MM.1S (cell line): Measurements from ENCODE around the gene TKFC.

ENCODE experiments used
- DNase-seq: peaks from one replicate; pipeline ENCODE4 v3.0.0-alpha.2; 2015
- H2AFZ ChIP-seq: fragments of 300-600 bp; sonication (generic); 2 replicates; pipeline ENCODE4 v1.6.0; 2016; ENCODE audit warnings: antibody characterized with exemption, low read length
- H3F3A ChIP-seq: fragments of 300-600 bp; sonication (generic); 2 replicates; pipeline ENCODE4 v1.6.1; 2016; ENCODE audit warnings: mild to moderate bottlenecking, antibody characterized with exemption, low read length, moderate library complexity, mixed read lengths; ENCODE audit not compliant: insufficient read depth
- H3K27ac ChIP-seq: fragments of 300-600 bp; sonication (generic); 2 replicates; pipeline ENCODE4 v1.5.1; 2016; ENCODE audit warnings: mild to moderate bottlenecking, low read length
- H3K27me3 ChIP-seq: fragments of 300-600 bp; sonication (generic); replicated peaks from 2 replicates; pipeline ENCODE4 v1.6.0; 2016; ENCODE audit warnings: low read length; ENCODE audit not compliant: insufficient read depth
- H3K36me3 ChIP-seq: fragments of 300-600 bp; sonication (generic); replicated peaks from 2 replicates; pipeline ENCODE4 v1.6.1; 2016; ENCODE audit warnings: mild to moderate bottlenecking, low read length, mixed read lengths; ENCODE audit not compliant: insufficient read depth
- H3K4me1 ChIP-seq: fragments of 300-600 bp; sonication (generic); 2 replicates; pipeline ENCODE4 v1.6.1; 2016; ENCODE audit warnings: low read length, mixed read lengths
- H3K4me2 ChIP-seq: fragments of 300-600 bp; sonication (generic); 2 replicates; pipeline ENCODE4 v1.6.0; 2016; ENCODE audit warnings: low read depth, low read length
- H3K4me3 ChIP-seq: fragments of 300-600 bp; sonication (generic); 2 replicates; pipeline ENCODE4 v1.5.1; 2016; ENCODE audit warnings: low read length, mixed read lengths
- H3K79me2 ChIP-seq: fragments of 300-600 bp; sonication (generic); 2 replicates; pipeline ENCODE4 v1.6.1; 2016; ENCODE audit warnings: mixed run types, low read length, mixed read lengths
- H3K9ac ChIP-seq: fragments of 300-600 bp; sonication (generic); 2 replicates; pipeline ENCODE4 v1.6.1; 2016; ENCODE audit warnings: low read length, mixed read lengths
- H3K9me2 ChIP-seq: fragments of 300-600 bp; sonication (generic); replicated peaks from 2 replicates; pipeline ENCODE4 v1.6.1; 2016; ENCODE audit warnings: mild to moderate bottlenecking, low read length, mixed read lengths; ENCODE audit not compliant: insufficient read depth
- H3K9me3 ChIP-seq: fragments of 300-600 bp; sonication (generic); replicated peaks from 2 replicates; pipeline ENCODE4 v1.6.1; 2016; ENCODE audit warnings: mild to moderate bottlenecking, low read length, mixed read lengths; ENCODE audit not compliant: insufficient read depth
- H4K20me1 ChIP-seq: fragments of 300-600 bp; sonication (generic); 2 replicates; pipeline ENCODE4 v1.6.1; 2016; ENCODE audit warnings: mild to moderate bottlenecking, low read length, moderate library complexity, mixed read lengths; ENCODE audit not compliant: insufficient read depth
- CTCF ChIP-seq: fragments of 300-600 bp; sonication (generic); IDR thresholded peaks from 2 replicates; pipeline ENCODE4 v1.5.1; 2016; ENCODE audit warnings: antibody characterized with exemption, low read length, mixed read lengths
- EZH2 ChIP-seq: fragments of 300-600 bp; sonication (generic); optimal IDR thresholded peaks from 2 replicates; pipeline ENCODE3; 2017; ENCODE audit warnings: low read depth, mild to moderate bottlenecking, antibody characterized with exemption, low read length, mixed read lengths
- EZH2phosphoT487 ChIP-seq: fragments of 300-600 bp; sonication (generic); IDR thresholded peaks from 2 replicates; pipeline ENCODE4 v1.6.1; 2018; ENCODE audit warnings: antibody characterized with exemption, low read length

The TKFC gene

GRCh38 chr11:61364012-61364675, 31.1 kb downstream of the TKFC start:
- Histone ChIP-seq H3K27ac (no peak overlapping the region), H2AFZ (no peak overlapping the region), H4K20me1 (no peaks in the 10 kb centered on the region), H3K4me3 (no peak overlapping the region), H3K36me3 (peaks cover 12% of the 10 kb centered on the region), H3K79me2 (peaks cover 37% of the 10 kb centered on the region), H3K9me2 (no peaks in the 10 kb centered on the region), H3K27me3 (no peaks in the 10 kb centered on the region), H3K4me1 (0 out of 2 replicates have a peak, but pooled peaks cover 5% of the 10 kb centered on the region), H3K9me3 (no peaks in the 10 kb centered on the region), H3F3A (peaks cover 10% of the 10 kb centered on the region; the same call in 1 of the 2 replicates), H3K9ac (no peak overlapping the region), H3K4me2 (no peak overlapping the region)
- DNase-seq: no peak
- no peak for TF ChIP-seq EZH2

GRCh38 chr11:61367406-61367805, 34.4 kb downstream of the TKFC start:
- peaks cover 16% of the 10 kb centered on the region for H3K36me3 ChIP-seq

GRCh38 chr11:61368646-61369045, 35.6 kb downstream of the TKFC start:
- H3K9me2 ChIP-seq: no peaks in the 10 kb centered on the region
- no peaks in the 10 kb centered on the region for H3F3A ChIP-seq
- no peak overlapping the region for H2AFZ ChIP-seq
- peaks cover 16% of the 10 kb centered on the region for H3K36me3 ChIP-seq
- no peaks in the 10 kb centered on the region for H3K9me3 ChIP-seq
- no peaks in the 10 kb centered on the region for H4K20me1 ChIP-seq
- H3K4me2 ChIP-seq: no peak overlapping the region
- no peak overlapping the region for H3K4me3 ChIP-seq
- H3K4me1 ChIP-seq: no peaks in the 10 kb centered on the region
- H3K27me3 ChIP-seq: no peaks in the 10 kb centered on the region
- no peak for TF ChIP-seq CTCF
- H3K9ac ChIP-seq: no peak overlapping the region
- DNase-seq: no peak
- peaks cover 13% of the 10 kb centered on the region for H3K79me2 ChIP-seq
- no peak overlapping the region for H3K27ac ChIP-seq

More at GRCh38 chr11:61367406-61367805, 34.4 kb downstream of the TKFC start:
- Histone ChIP-seq H2AFZ (no peak overlapping the region), H3K9me2 (no peaks in the 10 kb centered on the region), H3K4me3 (no peak overlapping the region), H3K4me1 (0 out of 2 replicates have a peak, but pooled peaks cover 5% of the 10 kb centered on the region), H3K9me3 (no peaks in the 10 kb centered on the region), H3K27me3 (no peaks in the 10 kb centered on the region), H3K4me2 (no peak overlapping the region), H3K27ac (no peak overlapping the region), H4K20me1 (no peaks in the 10 kb centered on the region), H3K79me2 (peaks cover 26% of the 10 kb centered on the region), H3K9ac (no peak overlapping the region), H3F3A (no peaks in the 10 kb centered on the region)
- no peak for DNase-seq
- no peak for TF ChIP-seq CTCF
- no peak for TF ChIP-seq EZH2phosphoT487
- no peak for TF ChIP-seq EZH2
